Hair follicular keratinocyte (primary cell): ENCODE data around the gene GSTA2. TPM values are rescaled to one million over a fixed set of nuclear protein-coding genes. Genes with fewer than 3 reads are reported as not detected.

Source experiments
- total RNA-seq: library from RNA; depleted of rRNA; stranded (reverse); fragments of >200 nt; gene quantifications from 2 replicates; pipeline ENCODE4 v1.2.3, GENCODE V29; 2015

Gene GSTA2
- total RNA-seq = not detected in 2 replicates

DNA sequence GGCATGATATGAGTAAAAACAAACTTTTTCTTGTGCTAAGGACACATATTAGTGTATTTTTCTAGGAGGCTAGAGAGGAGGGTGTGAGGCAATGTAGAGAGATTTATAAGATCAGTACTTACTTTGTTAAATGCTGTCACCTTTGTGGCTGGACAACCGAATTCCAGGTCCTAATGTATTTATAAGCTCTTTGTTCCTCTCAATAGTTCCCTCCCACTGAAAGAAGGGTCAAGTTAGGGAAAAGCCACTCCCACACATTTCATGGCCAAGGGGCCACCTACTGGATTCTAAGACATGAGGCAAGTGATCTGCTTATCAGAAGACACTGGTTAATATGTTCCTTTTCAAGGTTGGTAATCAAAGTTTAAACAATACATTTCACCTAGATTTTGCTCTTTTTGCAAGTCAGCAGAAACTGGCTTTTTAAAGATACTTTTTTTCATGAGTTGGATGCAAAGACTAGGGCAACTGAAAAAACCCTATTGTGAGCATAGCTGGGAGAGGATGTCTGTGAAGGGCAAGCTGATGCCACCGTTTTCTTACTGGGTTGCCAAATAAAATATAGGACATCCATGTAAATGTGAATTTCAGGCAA lies at the start of gene GSTA2:
Gene GSTA2 (minus strand): TSS at position 154 of the 595 bp plus-strand sequence. CDS start 5,528 bp downstream, outside the sequence.

DNA sequence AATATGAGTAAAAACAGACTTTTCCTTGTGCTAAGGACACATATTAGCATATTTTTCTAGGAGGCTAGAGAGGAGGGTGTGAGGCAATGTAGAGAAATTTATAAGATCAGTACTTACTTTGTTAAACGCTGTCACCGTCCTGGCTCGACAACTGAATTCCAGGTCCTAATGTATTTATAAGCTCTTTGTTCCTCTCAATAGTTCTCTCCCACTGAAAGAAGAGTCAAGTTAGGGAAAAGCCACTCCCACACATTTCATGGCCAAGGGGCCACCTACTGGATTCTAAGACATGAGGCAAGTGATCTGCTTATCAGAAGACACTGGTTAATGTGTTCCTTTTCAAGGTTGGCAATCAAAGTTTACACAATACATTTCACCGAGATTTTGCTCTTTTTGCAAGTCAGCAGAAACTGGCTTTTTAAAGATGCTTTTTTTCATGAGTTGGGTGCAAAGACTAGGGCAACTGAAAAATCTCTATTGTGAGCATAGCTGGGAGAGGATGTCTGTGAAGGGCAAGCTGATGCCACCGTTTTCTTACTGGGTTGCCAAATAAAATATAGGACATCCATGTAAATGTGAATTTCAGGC lies 40.5 kb upstream of the GSTA2 start, which contains the start of gene GSTA1:
Gene GSTA1 (minus strand): TSS at position 149 of the 588 bp plus-strand sequence. CDS start 4,549 bp downstream, outside the sequence.

Other genes with a start within 250 kb of the GSTA2 start
- 12.0 and 14.8 TPM in 2 replicates for gene TRAM2, start 186.4 kb downstream of the GSTA2 start, total RNA-seq
- 31.9 and 40.2 TPM in 2 replicates for gene TMEM14A, start 92.4 kb downstream of the GSTA2 start, total RNA-seq
- gene GSTA1, start 40.3 kb upstream of the GSTA2 start, total RNA-seq = not detected in 2 replicates
- gene GSTA5, start 77.3 kb upstream of the GSTA2 start, total RNA-seq = not detected in 2 replicates
- gene GSTA3, start 146.2 kb upstream of the GSTA2 start, total RNA-seq = not detected in 2 replicates
- gene GSTA4, start 231.8 kb upstream of the GSTA2 start, total RNA-seq = 23.2 and 28.6 TPM in 2 replicates